Fibroblast of skin of scalp (primary cell): ENCODE measurements around the gene SF1.

Source experiments
- DNase-seq: peaks from one replicate; pipeline ENCODE4 v3.0.0-alpha.2; 2013

SF1 gene

DNA sequence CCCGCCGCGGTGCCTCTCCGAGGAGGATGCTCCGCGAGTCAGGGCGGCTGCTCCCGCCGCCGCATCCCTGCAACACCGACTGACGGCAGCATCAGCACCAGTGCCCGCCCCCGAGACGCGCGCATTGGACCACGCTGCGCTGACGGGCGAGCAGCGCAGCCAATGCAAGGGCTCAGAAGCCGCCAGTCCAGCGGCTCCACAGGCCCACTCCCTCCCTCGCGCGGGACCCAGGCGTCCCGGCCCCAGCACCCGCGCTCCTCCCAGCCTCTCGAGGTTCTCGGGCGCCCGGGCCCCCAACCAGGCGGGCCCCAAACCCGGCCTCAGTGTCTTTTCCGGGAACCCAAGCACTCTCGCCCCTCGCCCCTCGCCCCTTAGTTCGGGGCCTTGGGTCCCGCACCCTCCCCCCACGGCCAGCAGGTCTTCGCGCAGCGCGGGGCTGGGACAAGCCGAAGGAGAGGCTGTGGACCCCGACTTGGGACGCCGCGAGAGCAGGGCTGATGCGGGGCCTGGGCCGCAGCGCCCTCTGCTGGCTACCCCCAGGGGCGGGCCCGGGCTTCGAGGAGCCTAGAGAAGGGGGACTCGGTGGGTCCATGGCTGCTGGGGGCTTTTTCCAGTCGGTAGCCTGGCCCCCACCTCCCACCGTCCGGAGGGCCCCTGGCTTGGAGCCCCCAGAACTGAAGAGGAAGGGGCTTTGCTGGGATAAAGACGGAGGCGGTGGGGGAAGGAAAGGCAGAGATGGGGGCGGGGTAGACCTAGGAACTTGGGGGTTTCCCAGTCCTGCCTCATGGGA is 55.0 kb downstream of the SF1 start, which contains the start of gene NRXN2:
NRXN2 (minus strand) TSS at position 81 of the 790 bp plus-strand sequence. CDS start 9,498 bp downstream, outside the sequence.
- DNase-seq: peak; percentile 81

DNA sequence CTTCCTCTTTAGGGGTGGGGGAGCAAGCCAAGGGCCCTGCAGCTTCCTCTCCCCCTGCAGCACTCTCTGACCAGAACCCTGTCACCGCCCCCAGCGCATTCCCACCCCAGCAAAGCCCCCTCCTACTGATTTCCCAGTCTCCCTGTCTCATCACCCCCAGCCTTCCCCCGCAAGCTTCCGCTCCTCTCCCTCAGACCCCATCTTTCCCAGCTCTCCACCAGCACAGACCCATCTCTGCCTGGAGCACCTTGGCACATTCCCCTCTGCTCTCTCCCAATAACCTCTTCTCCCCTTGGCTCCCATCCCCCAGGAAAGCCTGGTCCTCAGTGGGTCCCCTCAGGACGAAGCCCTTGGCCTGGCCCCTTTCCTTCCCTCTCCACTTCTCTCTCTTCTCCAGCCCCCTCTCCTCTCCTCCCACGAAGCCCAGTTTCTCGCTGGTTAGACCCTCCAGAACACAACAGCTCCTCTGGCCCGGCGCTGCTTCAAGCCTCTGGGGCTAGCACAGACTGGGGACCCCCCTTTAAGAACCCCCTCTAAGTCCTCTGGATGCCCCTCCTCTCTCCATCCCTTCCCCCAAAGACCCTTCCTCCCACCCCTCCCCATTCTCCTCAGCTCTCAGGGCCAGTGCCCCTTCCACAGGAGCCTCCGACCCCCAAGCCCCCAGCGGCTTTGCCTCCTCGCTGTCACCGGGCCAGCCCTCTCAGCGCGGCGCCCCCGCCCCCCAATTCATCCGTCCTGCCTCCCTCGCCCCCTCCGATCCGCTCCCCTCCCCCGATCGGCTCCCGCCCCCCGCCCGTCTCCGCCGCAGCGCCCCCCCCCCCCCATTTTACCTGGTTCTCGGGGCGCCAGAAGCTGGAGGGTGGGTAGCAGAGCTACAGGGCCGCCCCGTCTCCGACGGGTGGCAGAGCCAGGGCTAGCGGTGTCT is 55.9 kb downstream of the SF1 start:
- DNase-seq: no peak

DNA sequence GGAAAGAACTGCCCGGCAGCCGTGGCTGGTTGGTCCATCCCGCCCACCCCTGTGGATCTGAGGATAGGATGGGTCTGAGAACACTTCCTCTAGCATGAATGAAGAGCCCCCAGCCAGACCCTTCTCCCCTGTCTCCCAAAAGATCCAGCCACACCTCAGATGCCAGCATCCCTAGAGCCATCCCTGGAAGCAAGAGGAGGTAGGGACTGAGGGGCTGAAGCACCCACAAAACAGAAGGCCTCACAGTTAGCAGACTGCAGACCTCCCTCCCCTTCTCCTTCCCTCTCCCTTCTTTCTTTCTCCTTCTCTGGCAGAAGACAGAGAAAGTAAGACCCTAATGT is 57.0 kb downstream of the SF1 start:
- DNase-seq: no peak

DNA sequence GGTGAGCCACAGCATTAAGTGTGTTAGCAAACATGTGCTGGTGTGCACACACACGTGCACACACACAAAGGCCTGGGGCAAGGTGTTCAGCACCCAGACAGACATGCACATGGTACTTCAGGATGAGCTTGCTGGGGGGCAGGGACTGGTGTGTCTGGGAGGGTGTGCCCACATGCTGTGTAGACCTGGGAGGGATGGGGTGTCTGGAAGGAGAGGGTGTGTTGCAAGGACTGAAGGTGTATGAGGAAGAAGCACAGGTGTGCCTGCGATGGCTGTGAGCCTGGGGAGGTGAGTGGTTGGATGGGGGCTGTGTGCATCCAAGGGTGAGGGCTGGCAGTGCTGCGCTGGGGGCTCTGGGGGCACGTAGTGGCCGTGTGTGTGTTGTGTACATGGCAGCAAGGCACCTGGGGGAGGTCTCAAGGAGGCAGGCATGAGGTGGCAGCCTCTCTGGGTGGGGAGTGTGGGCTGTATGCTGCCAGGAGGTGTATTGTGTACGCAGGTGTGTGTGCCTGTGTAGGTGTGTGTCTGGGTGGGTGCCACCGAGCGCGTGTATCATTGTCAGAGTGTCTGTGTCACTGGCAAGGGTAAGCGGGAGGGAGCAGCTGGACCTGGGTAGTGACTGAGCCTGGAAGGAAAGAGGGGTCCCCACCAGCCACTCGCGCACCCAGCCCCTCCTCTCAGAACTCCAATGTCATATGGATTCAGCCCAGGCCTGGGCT is 57.5 kb downstream of the SF1 start:
- DNase-seq: no peak

GRCh38 chr11:64720167-64720566 is 58.2 kb downstream of the SF1 start:
- no peak for DNase-seq

DNA sequence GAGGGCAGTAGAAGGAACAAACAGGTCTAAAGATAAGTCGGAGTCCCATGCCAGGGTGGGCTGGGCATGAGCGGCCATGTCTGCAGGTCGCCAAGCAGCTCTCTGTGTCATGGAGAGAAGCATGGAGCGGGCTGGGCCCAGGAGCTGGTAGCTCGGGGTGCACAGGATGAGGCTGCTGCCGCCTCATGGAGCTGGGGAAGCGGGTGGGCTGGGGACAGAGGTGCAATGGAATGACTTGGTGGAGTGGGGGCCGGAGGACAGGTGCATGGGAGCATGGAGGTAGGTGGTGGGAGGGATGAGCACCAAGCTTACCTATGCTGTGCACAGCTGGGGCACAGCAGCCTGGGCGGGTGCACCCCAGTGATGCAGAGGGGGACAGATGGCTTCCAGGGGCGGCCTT is 58.9 kb downstream of the SF1 start:
- no peak for DNase-seq

DNA sequence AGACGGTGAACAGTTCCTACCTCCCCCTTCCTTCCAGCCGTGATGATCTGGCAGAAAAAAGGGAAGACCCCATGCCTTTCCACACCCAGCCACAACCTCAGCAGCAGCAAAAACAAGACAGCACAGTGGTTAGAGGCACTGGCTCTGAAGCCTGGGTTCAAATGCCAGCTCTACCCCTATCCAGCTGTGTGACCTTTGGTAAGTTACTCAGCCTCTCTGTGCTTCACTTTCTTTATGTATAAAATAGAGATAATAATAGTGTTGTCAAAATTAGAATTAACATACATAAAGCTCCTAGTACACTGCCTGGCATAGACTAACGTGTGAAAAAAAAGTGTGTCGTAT is 59.6 kb downstream of the SF1 start:
- no peak for DNase-seq

GRCh38 chr11:64718084-64718779 is 60.1 kb downstream of the SF1 start:
- DNase-seq: no peak

- DNase-seq: no peak
Measured at GRCh38 chr11:64717268-64717578, 61.1 kb downstream of the SF1 start.

- DNase-seq: no peak
Measured at GRCh38 chr11:64716473-64717267, 61.7 kb downstream of the SF1 start.

DNA sequence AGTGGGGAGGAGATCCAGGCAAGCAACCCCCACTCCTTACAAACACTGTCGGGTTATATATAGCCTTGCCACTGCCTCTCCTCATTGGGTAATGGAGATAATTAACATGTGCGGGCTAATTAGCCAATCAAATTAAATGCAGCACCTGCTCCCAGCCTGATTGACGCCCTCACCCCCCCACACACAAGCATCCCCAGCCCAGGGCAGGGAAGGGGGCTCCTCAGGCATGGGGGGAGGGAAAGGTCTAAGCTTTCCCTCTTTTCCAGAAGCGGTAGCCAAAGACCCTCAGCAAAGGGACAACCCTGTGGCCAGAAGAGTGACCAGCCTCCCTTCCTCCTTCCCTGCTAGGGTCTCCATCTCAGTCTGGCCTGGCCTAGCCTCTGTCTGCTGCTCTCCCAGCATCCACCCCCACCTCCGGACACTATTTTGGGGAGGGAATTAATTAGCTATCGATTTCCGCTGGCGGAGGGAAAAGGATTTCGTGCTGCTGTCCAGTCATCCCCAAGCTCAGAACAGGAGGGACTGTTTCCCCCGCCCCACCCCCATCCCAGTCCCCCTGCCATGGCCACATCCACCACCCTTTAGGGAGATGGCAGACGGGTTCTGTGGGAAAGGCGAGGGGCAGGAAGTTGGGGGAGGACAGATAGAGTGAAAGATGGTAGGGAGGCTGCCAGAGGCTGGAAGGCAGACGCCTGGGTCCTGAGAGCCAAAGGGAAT is 62.4 kb downstream of the SF1 start:
- no peak for DNase-seq

- DNase-seq: no peak
Measured at GRCh38 chr11:64715110-64715509, 63.2 kb downstream of the SF1 start.

DNA sequence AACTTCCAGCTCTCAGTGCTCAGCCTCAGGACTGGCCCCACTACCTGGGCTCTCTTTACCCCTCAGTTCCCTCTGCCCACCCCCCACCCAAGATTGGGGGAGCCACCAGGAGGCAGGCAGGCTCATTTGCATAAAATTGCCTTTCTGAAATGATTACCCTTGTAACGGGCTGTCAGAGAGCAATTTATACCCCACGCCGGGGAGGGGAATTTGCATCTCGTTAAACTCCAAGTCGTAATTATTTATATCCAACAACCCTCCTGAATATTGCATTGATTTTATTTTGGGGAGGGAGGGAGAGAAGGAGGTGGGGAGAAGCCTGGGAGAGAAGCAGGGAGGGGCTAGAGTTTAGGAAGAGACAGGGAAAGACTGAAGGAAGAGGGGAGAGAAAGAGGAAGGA is 63.7 kb downstream of the SF1 start:
- DNase-seq: no peak
